Natural killer cell (primary cell): Measurements from ENCODE around the gene BLTP2. TPM values are rescaled to one million over a fixed set of nuclear protein-coding genes. Genes with fewer than 3 reads are reported as not detected.

Experiments used
- ATAC-seq, 3 donors: fragments of 150-1000 bp in 2 of 3; fragments of 200-7000 bp in 1 of 3; cut with Tn5 transposase; 1 replicate in 1 of 3; 2 replicates in 2 of 3; pipeline ENCODE4 v1.10.0; 2021; ENCODE audit warnings: mild to moderate bottlenecking in 2 of 3, moderate library complexity in 2 of 3
- DNase-seq, 2 donors: peaks; one replicate each; pipeline versions ENCODE4 v3.0.0 to v3.0.0-alpha.2; 2013 to 2021; ENCODE audit warnings: mixed read lengths in 1 of 2
- H3K27ac ChIP-seq: one replicate; pipeline ENCODE4 v1.5.1; 2013; ENCODE audit warnings: mild to moderate bottlenecking, low read length
- H3K27me3 ChIP-seq: one replicate; pipeline ENCODE4 v1.6.1; 2013; ENCODE audit warnings: low read length; ENCODE audit not compliant: control insufficient read depth, insufficient read depth
- H3K36me3 ChIP-seq: one replicate; pipeline ENCODE4 v1.6.1; 2013; ENCODE audit warnings: low read length; ENCODE audit not compliant: control insufficient read depth, insufficient read depth
- H3K4me1 ChIP-seq: one replicate; pipeline ENCODE4 v1.6.1; 2013; ENCODE audit warnings: low read length; ENCODE audit not compliant: control insufficient read depth, insufficient read depth
- H3K4me3 ChIP-seq: one replicate; pipeline ENCODE4 v1.5.1; 2013; ENCODE audit warnings: low read length
- H3K9me3 ChIP-seq: one replicate; pipeline ENCODE4 v1.6.1; 2013; ENCODE audit warnings: low read length; ENCODE audit not compliant: control insufficient read depth, insufficient read depth
- H3K27ac Mint-ChIP-seq, 2 donors: one replicate each; pipeline ENCODE4 v1.8.0; 2022; ENCODE audit warnings: mild to moderate bottlenecking in 2 of 2, mixed read lengths in 2 of 2, moderate library complexity in 1 of 2
- H3K27me3 Mint-ChIP-seq, 2 donors: one replicate each; pipeline ENCODE4 v1.8.0; 2022; ENCODE audit warnings: low read depth in 2 of 2, mixed read lengths in 2 of 2
- H3K36me3 Mint-ChIP-seq: one replicate; pipeline ENCODE4 v1.8.0; 2022; ENCODE audit warnings: mixed read lengths
- H3K4me1 Mint-ChIP-seq, 2 donors: one replicate each; pipeline ENCODE4 v1.8.0; 2022; ENCODE audit warnings: mixed read lengths in 2 of 2
- H3K4me3 Mint-ChIP-seq: one replicate; pipeline ENCODE4 v1.8.0; 2022; ENCODE audit warnings: mild to moderate bottlenecking, moderate library complexity, mixed read lengths
- H3K9me3 Mint-ChIP-seq, 2 donors: one replicate each; pipeline ENCODE4 v1.8.0; 2022; ENCODE audit warnings: mixed read lengths in 2 of 2
- CTCF ChIP-seq: fragments of 200-600 bp; IDR thresholded peaks from one replicate; pipeline ENCODE4 v1.8.0; 2022; ENCODE audit warnings: antibody characterized with exemption
- WGBS: methylation state at CpG from one replicate; pipeline ENCODE4 v1.1.7; 2013; ENCODE audit warnings: missing lambda C conversion rate; ENCODE audit not compliant: insufficient coverage; 5-methylcytosine and 5-hydroxymethylcytosine counted together
- intact Hi-C: fragments of 100-400 bp; cut with micrococcal nuclease; formaldehyde crosslinking; loops from one replicate; pipeline ENCODE4 v1.14.2; 2022
- total RNA-seq, 4 donors: library from RNA; stranded (reverse); fragments of 120-200 nt in 1 of 4; gene quantifications; one replicate each; pipeline versions ENCODE4 v1.2.3 to v1.2.4, GENCODE V29; 2013 to 2022

Gene BLTP2
- total RNA-seq, 3 donors from 2014 or later (not counting 1 experiment from before 2014, with no cell fraction given), result 169 to 199 (median 188) TPM

- ATAC-seq (no peak), DNase-seq (peak in 1 of 2 donors; percentile 39)
- Mint-ChIP-seq H3K4me1 (peaks cover 36 to 38% of the 10 kb centered on the region in 2 donors), H3K4me3 (peak overlapping the region; percentile 98), H3K36me3 (no peaks in the 10 kb centered on the region), H3K27ac (peak overlapping the region; percentile 92 to 98), H3K9me3 (no peaks in the 10 kb centered on the region), H3K27me3 (no peaks in the 10 kb centered on the region)
- Histone ChIP-seq H3K4me1 (peaks cover 36% of the 10 kb centered on the region), H3K27me3 (no peaks in the 10 kb centered on the region), H3K27ac (peak overlapping the region; percentile 98), H3K4me3 (no peak overlapping the region), H3K36me3 (peaks cover 30% of the 10 kb centered on the region), H3K9me3 (no peaks in the 10 kb centered on the region)
- intact Hi-C loops, result loop anchor here (1.0 to 5.0 kb wide), 3 partner anchors 15 to 256 kb away; partner anchors contain the start of genes DHRS13 and SDF2
- 82% methylated on average over 10 of the region's 12 CpGs for WGBS
- TF ChIP-seq CTCF, result no peak
These were observed 1.2 kb upstream of the BLTP2 start for GRCh38 chr17:28646039-28646754.

GRCh38 chr17:28645576-28645939 lies 600 bp upstream of the BLTP2 start:
- no peaks in the 10 kb centered on the region for H3K9me3 Mint-ChIP-seq
- Histone ChIP-seq H3K4me1 (peaks cover 36% of the 10 kb centered on the region), H3K4me3 (peak overlapping the region; percentile 82), H3K36me3 (peaks cover 30% of the 10 kb centered on the region), H3K27me3 (no peaks in the 10 kb centered on the region), H3K27ac (peak overlapping the region; percentile 98), H3K9me3 (no peaks in the 10 kb centered on the region)
- peaks cover 36 to 38% of the 10 kb centered on the region in 2 donors for H3K4me1 Mint-ChIP-seq
- no peaks in the 10 kb centered on the region for H3K27me3 Mint-ChIP-seq
- no peak for TF ChIP-seq CTCF
- DNase-seq, result no peak
- peaks cover 1% of the 10 kb centered on the region for H3K36me3 Mint-ChIP-seq
- intact Hi-C loops, result loop anchor here (2.0 to 5.0 kb wide), 2 partner anchors 73 to 257 kb away; partner anchors contain the start of genes DHRS13 and RPL23A
- ATAC-seq, result no peak
- peak overlapping the region; percentile 92 to 98 for H3K27ac Mint-ChIP-seq
- H3K4me3 Mint-ChIP-seq, result peak overlapping the region; percentile 98
- WGBS, result 29% methylated on average over 6 of the region's 8 CpGs

- peaks cover 38 to 39% of the 10 kb centered on the region in 2 donors for H3K4me1 Mint-ChIP-seq
- no peaks in the 10 kb centered on the region for H3K9me3 ChIP-seq
- peaks cover 36% of the 10 kb centered on the region for H3K4me1 ChIP-seq
- peaks cover 9% of the 10 kb centered on the region for H3K36me3 Mint-ChIP-seq
- no peaks in the 10 kb centered on the region for H3K27me3 Mint-ChIP-seq
- H3K27ac ChIP-seq, result peak overlapping the region; percentile 65
- peak; percentile 25 to 43 for DNase-seq
- H3K9me3 Mint-ChIP-seq, result no peaks in the 10 kb centered on the region
- ATAC-seq, result no peak
- peak overlapping the region; percentile 98 for H3K4me3 Mint-ChIP-seq
- intact Hi-C loops, result loop anchor here (2.0 kb wide), 1 partner anchor 75 kb away; the partner anchor contains the start of gene RPL23A
- no peaks in the 10 kb centered on the region for H3K27me3 ChIP-seq
- peaks cover 39% of the 10 kb centered on the region for H3K36me3 ChIP-seq
- H3K27ac Mint-ChIP-seq, result peak overlapping the region; percentile 92 to 98
- WGBS, result 1% methylated on average over 18 of the region's 18 CpGs
- peak overlapping the region; percentile 82 for H3K4me3 ChIP-seq
- peak; percentile 16 for TF ChIP-seq CTCF
These were observed 773 bp downstream of the BLTP2 start for GRCh38 chr17:28643983-28644786.
